PC-9 (cell line): ENCODE data around the gene ACSM6.

Experiments
- CTCF ChIP-seq: fragments of 200-600 bp; sonication (generic); conservative IDR thresholded peaks from 2 replicates; pipeline ENCODE4 v1.6.1; 2017; ENCODE audit warnings: mixed run types, antibody characterized with exemption, mild to moderate bottlenecking, moderate library complexity
- EZH2 ChIP-seq: fragments of 200-600 bp; sonication (generic); IDR thresholded peaks from 2 replicates; pipeline ENCODE4 v1.8.0; 2017; ENCODE audit warnings: antibody characterized with exemption, low read depth

GRCh38 chr10:95265572-95265971, 71.5 kb downstream of the ACSM6 start:
- TF ChIP-seq CTCF (no peak), EZH2 (no peak)
